SK-N-MC (cell line): Measurements from ENCODE around the gene SPRR3.

Experiments
- EZH2 ChIP-seq: fragments of 200-600 bp; sonication (generic); IDR thresholded peaks from one replicate; pipeline ENCODE4 v1.6.1; 2017; ENCODE audit warnings: antibody characterized with exemption
- POLR2AphosphoS5 ChIP-seq: IDR thresholded peaks from 2 replicates; pipeline ENCODE4 v1.6.1; 2012; ENCODE audit warnings: mild to moderate bottlenecking, low read depth, low read length, borderline replicate concordance

- TF ChIP-seq EZH2 (no peak), POLR2AphosphoS5 (no peak)
These were observed 47.1 kb upstream of the SPRR3 start for GRCh38 chr1:152954436-152954835.
